ENCODE measurements around the gene FLVCR2. TPM values are rescaled to one million over a fixed set of nuclear protein-coding genes. Genes with fewer than 3 reads are reported as not detected.

FLVCR2 gene
- total and polyA plus RNA-seq, 2 of the 13 experiments (the other 11 are each of a cell fraction or from before 2014, with no cell fraction given) = 9.9 to 10.5 TPM

- TF ChIP-seq ZNF552 (CRISPR knock-in tag; IDR thresholded peaks at IDR 0.05; ENCODE audit: borderline replicate concordance) (0 out of 2 replicates have a peak, but pooled peaks have one; percentile 53), ZNF564 (CRISPR knock-in tag; IDR thresholded peaks at IDR 0.05) (0 out of 2 replicates have a peak, but pooled peaks have one; percentile 3), XBP1 (CRISPR knock-in tag; IDR thresholded peaks at IDR 0.05) (no peak), ZNF3 (CRISPR knock-in tag; IDR thresholded peaks at IDR 0.05) (no peak), MTF1 (CRISPR knock-in tag; IDR thresholded peaks at IDR 0.05) (no peak), FOXP1 (IDR thresholded peaks at IDR 0.05) (no peak), FOXP1 (CRISPR knock-in tag; IDR thresholded peaks at IDR 0.05) (no peak), ZNF605 (CRISPR knock-in tag; IDR thresholded peaks at IDR 0.05) (0 out of 2 replicates have a peak, but pooled peaks have one; percentile 34), JDP2 (CRISPR knock-in tag; IDR thresholded peaks at IDR 0.05; ENCODE audit: borderline replicate concordance) (no peak), HNRNPH1 (optimal IDR thresholded peaks at IDR 0.05; ENCODE audit: low read depth, low read length) (no peak), ZNF24 (IDR thresholded peaks at IDR 0.05) (no peak), ZNF891 (CRISPR knock-in tag; IDR thresholded peaks at IDR 0.05) (0 out of 2 replicates have a peak, but pooled peaks have one; percentile 48), ZNF280B (CRISPR knock-in tag; IDR thresholded peaks at IDR 0.05; ENCODE audit: borderline replicate concordance) (peak; percentile 63; the same call in 1 of the 2 replicates), MYNN (CRISPR knock-in tag; IDR thresholded peaks at IDR 0.05; ENCODE audit: low read depth) (no peak), HNF1B (CRISPR knock-in tag; IDR thresholded peaks at IDR 0.05) (peak; percentile 44; the same call in 1 of the 2 replicates), PCBP1 (IDR thresholded peaks at IDR 0.05; ENCODE audit: borderline replicate concordance, low read depth, low read length) (no peak), TFDP1 (CRISPR knock-in tag; IDR thresholded peaks at IDR 0.05; ENCODE audit: borderline replicate concordance) (no peak), ZFY (CRISPR knock-in tag; IDR thresholded peaks at IDR 0.05) (peak; percentile 50; the same call in 1 of the 2 replicates), ZNF724P (CRISPR knock-in tag; IDR thresholded peaks at IDR 0.05; ENCODE audit: borderline replicate concordance) (peak; percentile 59; the same call in 1 of the 2 replicates), JARID2 (CRISPR knock-in tag; IDR thresholded peaks at IDR 0.05; ENCODE audit: insufficient replicate concordance) (no peak), SP5 (CRISPR knock-in tag; IDR thresholded peaks at IDR 0.05; ENCODE audit: borderline replicate concordance, low read depth) (no peak), KAT7 (CRISPR knock-in tag; IDR thresholded peaks at IDR 0.05; ENCODE audit: borderline replicate concordance) (no peak), KDM2A (CRISPR knock-in tag; IDR thresholded peaks at IDR 0.05; ENCODE audit: borderline replicate concordance, low read depth) (no peak), NR0B2 (CRISPR knock-in tag; IDR thresholded peaks at IDR 0.05) (no peak), ZNF703 (CRISPR knock-in tag; IDR thresholded peaks at IDR 0.05; ENCODE audit: borderline replicate concordance) (no peak), GATA4 (IDR thresholded peaks at IDR 0.05; ENCODE audit: borderline replicate concordance, low read depth) (no peak), ZNF619 (CRISPR knock-in tag; IDR thresholded peaks at IDR 0.05) (peak; percentile 76; the same call in 1 of the 2 replicates)
Measured at GRCh38 chr14:75579338-75579864, 981 bp downstream of the FLVCR2 start (continued).

Data from HepG2 (cell line).